DMS 273 treated with DMSO at 0.1 percent for 48 hours (cell line): ENCODE results near the gene NR3C2.
"Not testable (repeated sequence)": the region's sequence is repeated elsewhere in the genome, so short reads cannot be mapped to it uniquely, and the experiment has no call there.

Experiments
- DNase-seq: peaks from one replicate; lab custom pipeline; 2025; lab: John Stamatoyannopoulos, UW

Gene NR3C2

DNA sequence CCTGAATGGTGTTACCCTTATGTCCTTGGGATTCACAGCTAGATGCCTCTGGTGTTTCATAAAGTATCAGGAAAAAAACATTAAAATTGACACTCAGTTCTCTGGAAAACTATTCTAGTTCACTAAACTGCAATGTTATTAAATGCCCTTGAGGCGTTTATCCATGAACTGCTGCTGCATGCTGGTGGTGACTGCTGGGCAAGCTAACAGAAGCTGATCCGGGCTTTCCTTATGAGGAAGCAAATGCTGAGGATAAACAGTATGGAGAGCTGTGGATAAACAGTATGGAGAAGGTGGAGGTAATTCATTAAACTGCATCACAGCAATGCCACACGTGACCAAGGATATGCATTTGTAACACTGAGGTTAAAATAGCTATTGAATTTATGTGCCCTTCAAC is 227.0 kb downstream of the NR3C2 start:
- no peak for DNase-seq

DNA sequence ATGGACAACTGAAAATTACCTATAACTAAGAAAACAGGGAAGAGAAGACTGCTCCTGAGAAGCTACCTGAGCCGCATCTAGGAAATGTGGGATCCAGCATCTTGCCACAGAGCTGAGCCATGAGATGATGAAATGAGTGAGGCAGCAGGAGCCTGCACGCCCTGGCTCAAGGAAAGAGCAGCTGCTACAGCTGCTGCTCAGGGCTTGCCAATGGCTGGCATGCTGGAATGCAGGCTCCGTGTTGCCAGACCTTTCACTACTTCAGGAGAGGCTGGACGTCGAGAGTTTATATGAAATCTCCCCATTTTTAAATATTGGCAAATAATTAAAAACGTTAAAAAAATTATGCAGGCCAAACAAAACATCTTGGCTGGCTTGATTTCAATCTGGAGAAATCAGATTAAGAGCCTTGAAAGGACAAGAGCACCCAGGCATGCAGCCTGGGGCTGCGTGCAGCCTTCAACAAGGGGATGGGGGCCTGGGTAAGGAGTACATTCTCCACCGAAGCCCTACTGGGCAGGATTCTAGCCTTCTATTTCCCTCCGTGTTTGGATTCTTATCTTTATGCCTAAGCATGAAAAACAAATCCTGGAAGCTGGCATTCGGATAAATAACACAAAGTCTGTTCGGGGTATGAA is 227.6 kb downstream of the NR3C2 start:
- DNase-seq: no peak

DNA sequence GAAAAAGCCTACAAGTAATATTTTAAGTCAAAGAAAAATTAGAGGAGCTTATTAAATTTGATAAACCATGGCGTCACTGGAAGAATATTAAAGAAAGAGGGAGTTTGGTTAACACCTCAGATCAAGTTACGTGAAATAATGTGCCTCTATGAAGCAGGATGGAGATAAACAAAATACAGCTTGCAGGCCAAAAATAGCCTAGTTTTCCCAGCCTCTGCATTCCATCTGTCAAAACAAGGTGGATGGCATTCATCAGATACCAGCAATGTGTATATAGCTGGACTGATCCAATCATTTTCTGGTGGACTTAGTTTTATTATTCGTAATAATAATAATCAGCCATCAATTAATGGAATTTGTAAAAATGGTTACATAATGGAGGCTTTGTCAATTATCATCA is 230.7 kb downstream of the NR3C2 start:
- no peak for DNase-seq

DNA sequence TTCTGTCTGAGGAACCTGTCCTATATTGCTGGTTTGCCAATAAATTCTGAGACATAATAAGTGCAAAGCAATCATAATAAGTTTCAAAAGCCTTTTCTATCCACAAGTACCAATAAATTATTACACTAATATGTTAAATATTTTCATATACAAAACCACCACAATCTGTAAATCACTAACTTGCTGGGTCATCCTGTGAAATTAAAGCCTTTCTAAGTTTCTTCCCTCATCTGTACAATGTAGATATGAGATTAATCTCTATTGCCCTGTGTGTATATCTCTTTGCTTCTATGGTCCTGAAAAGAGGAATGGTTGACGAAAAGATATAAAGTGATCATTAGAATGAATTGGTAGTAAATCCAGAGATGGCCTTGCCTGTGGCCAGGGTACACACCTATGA is 231.6 kb downstream of the NR3C2 start:
- DNase-seq: no peak

DNA sequence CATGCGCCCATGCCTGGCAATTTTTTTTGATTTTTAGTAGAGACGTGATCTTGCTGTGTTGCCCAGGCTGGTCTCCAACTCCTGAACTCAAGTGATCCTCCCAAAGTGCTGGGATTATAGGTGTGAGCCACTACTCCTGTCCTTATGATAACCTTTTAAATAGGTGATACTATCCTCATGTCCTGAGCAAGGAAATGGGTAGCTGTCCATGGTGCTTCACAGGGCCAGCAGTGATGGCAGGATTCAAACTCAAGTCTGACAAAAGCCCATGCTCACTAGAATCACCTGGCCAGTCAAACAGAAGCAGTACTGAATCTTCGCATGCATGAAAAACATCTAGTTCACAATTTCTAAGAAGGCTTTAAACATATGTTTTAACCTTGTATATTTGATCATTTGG is 235.1 kb downstream of the NR3C2 start:
- no peak for DNase-seq

DNA sequence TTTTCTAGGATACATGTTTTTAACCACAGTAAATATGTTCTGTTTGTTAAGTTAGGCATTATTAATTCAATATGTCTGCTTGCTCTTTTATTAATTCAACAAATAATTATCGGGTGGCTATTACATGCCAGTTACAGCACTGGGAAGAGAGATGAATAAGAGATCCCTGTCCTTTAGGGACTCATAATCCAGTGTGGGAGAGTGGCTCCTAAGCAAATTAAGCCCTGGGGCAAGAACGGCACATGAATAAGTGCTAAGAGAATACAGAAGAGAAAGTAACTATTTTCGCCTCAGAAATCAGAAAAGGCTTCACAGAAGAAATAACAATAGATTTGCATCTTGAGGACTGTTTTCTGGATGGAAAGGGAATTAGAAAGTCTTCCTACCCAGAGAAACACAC is 236.7 kb downstream of the NR3C2 start:
- DNase-seq: no peak

DNA sequence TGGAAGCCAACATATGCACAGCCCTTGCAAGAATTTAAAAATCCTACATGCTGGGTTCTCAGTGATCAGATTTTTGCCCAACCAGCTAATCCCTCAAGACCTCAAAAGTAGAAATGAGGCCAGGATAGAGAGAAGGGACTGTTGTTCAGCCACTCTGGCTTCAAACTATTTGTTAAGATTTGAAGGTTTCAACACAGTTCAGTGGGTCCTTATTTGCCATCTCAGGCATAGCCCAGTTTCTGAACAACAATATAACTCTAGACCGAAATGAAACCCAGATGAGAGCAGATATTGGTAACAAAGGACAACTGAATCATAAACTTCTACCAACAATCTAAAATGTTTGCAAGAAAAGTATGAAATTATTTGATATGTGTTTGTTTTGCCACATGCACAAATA is 237.3 kb downstream of the NR3C2 start:
- DNase-seq: no peak

DNA sequence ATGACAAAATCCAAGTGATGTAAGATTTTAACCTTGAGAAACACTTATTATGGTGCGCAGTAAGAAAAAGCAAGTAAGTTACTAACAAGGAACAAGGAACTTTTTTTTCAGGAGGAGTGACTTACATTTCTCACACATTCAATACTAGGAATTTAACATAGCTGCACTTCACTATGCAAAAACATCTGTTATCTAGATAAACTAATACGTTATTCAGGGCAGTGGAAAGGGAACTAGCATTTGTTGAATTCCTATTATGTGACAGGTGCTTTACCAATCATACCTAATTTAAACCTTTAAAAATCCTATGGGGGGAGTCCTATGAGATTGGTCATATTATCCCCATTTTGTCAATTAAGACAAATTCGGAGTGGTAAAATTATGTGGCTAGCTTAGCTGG is 238.0 kb downstream of the NR3C2 start:
- no peak for DNase-seq

DNA sequence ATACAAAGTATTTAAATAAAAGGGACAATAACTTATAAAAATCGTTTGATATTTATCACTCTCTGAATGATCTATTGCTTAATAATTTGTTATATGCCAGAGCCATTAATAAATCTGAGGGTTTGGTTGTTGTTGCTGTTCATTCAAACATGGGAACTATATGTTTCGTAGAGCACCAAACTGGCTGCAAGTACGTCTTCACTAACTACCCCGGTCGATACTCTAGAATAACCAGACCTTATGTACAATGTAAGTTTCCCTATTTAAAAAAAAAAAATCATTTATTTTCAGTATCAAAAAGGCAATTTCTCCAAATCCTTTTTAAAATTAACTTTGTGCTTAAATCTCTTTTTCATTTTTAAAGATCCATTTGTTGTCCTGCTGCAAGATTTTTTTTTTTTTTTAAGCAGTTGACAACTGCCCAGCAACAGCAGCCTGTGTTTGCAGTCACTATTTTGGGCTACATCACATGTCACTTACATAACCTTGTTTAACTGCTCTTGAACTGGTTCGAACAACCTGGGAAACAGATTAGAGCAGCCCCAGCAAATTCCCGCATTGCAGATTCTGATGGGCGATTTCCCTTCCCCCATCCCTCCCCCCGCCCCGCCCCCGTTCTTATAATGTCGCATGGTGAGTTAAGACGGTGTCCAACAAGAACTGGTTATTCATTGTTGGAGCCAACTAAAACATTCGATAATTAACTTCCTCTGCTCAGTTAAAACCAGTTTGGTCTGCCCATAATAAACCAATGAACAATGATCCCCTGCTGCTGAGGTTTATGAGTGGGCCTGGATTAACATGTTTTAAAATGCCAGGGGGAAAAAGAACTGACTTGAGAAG is 238.9 kb downstream of the NR3C2 start:
- no peak for DNase-seq

DNA sequence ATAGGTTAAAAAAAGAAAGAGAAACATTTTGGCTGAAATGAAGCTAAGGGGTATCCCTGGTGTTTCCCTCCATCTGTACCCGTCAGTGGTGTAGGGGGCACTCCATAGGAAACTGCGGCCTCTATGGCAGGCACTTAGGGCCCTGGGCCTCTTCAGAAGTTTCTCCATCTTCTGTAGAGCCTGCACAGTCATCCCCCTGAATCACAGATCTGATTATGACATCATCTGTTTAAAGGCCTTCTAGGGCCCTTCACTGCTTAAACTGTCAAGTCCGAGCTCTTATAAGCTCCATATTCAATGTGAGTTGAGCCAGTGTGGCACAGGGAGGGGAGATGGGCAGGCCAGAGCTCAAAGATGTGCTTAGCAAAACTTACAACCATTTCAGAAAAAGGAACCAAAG is 241.3 kb downstream of the NR3C2 start:
- no peak for DNase-seq

DNA sequence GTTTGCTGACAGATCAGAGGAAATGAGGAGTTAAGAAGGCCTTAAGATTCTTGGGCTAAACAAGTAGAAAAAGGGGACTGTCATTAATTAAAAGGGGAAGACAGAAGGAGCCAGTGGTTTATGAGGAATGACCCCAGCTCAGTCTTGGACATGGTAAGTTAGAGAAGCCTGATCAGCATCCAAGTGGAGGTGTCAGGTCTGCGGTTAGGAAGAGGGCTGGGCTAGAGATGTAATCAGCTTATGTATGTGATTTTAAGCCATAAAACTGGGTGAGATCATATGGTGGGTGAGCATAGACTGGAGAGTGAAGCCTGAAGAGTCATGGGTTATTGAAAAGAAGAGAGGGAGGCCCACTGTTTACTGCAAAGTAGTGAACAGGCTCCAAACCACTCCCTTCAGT is 246.1 kb downstream of the NR3C2 start:
- DNase-seq: no peak

DNA sequence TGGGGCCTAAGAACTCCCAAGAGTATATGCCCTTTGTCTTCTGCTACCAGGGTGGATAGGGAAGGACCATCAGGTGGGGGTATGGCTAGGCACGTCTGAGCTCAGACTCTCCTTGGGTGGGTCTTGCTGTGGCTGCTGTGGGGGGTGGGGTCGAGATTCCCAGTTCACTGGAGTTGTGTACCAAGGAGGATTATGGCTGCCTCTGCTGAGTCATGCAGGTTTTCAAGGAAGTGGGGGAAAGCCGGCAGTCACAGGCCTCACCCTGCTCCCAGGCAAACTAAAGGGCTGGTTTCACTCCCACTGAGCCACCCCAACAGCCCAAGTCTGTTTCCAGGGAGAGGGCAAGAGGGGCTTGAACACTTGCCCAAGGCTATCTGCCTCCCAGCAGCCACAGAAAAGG is 249.7 kb downstream of the NR3C2 start:
- DNase-seq: no peak

DNA sequence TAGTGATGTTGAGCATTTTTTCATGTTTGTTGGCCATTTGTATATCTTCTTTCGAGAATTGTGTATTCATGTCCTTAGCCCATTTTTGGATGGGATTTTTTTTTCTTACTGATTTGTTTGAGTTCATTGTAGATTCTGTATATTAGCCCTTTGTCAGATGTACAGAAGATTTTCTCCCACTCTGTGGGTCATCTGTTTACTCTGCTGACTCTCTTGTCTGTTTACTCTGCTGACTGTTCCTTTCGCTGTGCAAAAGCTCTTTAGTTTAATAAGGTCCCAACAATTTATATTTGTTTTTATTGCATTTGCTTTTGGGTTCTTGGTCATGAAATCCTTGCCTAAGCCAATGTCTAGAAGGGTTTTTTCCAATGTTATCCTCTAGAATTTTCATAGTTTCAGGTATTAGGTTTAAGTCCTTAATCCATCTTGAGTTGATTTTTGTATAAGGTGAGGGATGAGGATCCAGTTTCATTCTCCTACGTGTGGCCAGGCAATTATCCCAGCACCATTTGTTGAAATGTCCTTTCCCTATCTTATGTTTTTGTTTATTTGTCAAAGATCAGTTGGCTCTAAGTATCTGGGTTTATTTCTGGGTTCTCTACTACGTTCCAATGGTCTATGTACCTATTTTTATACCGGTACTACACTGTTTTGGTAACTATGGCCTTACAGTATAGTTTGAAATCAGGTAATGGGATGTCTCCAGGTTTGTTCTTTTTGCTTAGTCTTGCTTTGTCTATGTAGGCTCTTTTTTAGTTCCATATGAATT is 254.6 kb downstream of the NR3C2 start:
- not testable (repeated sequence) for DNase-seq

DNA sequence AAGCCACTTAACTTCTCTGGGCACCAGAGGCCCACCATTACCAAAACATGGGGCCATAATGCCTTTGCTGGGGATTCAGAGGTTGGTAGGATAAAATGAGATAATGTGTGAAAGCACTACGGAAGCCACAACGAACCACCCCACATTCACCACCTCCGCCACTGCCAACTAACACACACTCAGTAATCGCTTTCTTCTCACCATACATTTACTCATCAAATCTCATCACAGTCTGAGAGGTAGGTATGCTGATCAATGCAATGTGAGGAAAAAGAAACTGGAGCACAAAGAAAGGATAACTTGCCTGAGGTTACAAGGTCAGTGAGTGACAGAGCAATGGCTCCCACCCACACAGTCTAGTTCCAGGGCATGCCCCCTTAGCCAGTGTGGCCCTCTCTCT is 257.3 kb downstream of the NR3C2 start:
- DNase-seq: no peak

DNA sequence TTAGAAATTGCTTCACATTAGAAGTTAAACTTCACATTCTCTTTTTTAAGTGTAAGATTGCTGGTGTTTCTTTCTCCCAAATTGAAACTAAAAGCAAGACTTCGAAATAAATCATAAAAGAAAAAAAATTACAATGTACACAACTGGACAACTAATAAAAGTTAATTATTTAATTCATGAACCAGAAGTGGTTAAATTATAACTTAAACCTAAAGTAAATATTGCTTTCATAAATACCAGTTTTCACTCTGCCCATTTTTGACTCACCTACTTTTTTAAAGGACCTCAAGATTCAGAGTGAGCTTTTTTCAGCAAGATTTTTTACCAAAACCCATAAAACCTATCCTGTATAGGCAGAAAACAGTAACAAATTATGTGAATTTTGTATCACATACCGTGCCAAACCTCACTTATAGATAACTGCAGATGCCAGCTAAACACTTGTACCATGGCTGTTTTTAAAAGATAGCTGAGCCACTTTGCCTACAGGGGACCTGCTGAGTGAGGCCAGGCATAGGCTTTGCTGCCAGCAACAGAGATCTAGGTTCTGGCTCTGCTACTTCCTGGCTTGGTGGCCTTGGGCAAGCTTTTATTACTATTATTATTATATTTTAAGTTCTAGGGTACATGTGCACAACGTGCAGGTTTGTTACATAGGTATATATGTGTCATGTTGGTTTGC is 259.8 kb downstream of the NR3C2 start:
- no peak for DNase-seq

DNA sequence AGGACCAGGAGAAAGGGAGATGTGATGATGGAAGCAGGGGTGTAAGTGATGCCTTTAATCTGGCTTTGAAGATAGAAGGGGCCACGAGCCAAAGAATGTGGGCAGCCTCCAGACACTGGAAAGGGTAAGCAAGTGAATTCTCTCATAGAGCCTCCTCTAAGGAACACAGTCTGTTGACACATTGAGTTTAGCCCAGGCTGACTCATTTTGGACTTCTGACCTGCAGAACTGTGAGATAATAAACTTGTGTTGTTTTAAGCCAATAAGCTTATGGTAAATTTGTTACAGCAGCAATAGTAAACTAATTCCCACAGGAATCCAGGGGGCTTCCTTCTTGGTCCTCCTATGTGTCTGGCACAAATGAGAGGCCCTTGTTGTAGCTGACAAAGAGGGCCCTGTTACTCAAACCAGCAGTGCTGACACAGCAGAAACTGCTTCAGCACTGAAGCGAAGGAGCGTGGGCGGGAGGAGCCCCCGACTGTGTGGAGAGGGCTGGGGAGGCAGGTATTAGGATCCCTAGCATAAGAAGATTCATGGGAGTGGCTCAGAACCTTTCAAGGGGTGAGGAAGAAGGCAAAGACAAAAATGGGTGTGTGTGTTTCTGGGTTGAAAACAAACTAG is 268.7 kb downstream of the NR3C2 start:
- DNase-seq: no peak

DNA sequence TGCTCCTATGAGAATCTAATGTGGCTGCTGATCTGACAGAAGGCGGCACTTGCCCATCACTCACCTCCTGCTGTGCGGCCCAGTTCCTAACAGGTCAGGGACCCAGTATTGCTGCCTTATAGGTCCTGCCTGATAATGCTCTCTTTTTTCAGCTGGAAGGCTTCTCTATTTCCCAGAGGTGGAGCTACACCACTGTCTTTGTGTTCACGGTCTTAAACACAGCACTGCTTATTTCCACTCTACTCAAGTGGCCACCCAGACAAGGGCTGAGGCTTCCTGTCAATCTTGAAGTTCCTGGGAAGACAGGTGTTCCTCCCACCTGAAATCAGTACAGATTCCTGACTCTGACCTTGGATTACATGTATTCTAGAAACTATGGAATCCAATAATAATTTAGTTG is 270.6 kb downstream of the NR3C2 start:
- DNase-seq: no peak

DNA sequence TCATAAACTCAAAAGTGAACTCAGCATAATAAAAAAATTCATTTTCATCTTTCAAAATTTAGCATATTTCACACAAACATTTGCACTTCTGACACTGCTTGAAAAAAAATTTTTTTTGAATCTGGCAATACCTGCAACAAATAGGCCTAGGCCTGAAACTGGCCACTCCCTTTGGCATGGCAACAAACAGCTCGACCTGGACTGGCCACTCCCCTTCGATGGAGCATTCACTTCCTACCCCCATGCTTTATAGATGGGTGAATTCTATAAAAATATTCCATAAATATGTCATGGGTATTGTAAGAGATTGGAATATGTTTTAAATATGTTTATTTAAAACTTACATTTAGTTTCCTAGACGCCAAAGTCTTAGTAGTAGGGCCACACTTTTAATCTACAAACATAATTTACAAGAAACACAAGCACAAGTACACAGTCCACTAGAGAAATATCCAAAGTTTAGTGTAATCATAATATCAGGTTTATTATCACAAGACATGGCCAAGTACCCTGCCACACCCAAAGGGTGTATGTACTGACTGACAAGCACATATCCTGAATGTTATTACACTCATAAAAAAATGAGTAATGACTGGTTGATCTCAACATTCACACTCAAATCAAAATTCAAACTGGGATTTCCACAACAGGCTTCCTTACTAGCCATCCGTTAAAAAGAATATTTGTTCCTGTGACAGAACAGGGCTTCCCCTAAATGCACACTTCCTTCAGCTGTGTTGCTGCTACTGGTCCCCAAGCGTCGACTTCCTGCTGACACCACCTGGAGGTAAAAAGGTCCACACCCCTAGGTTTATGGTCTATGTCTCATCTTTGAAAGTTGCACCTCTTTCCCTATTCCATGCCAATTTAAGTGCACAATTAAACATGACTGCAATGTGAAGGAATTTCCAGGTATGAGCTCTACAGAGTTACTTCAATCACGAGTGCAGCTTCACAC is 271.5 kb downstream of the NR3C2 start:
- DNase-seq: no peak

DNA sequence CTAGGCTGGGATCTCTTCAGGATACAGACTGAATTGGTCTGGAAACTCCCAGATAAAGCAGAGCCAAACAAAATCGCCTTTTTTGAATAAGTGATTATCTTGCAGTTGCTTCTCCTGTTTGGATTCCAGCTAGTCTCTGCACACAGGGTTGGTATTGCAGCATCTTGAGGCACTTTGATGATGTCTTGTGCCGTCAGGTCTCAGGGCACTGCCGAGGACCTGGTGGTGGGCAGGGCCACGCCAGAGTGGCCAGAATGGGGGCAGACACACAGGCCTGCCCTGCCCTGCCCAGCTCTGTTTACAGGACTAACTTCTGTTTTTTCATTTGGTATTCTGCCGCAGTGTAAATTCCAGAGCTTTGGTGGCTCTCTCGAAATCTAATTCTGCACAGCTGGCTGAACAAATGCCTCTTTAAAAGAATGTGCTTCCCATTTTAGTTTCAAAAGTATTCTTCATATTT is 276.1 kb downstream of the NR3C2 start:
- DNase-seq: no peak

DNA sequence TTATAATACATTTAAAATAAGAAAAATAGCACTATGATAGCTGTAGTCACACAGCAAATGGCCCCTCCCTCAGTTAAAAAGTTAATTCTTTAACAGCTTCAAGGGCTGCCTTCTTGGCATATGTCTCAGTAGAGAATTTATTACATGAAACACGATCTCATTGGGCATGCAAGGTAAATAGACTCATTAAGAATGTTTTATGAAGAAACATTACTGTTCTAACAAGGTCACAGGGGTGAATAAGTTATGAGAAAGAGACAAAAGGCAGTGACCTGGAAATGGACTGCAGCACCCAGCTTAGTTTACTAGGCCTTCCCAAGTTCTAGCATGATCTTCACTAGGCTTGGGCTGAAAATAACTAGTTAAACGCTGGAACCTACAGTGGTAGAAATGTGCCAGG is 277.7 kb downstream of the NR3C2 start:
- no peak for DNase-seq

DNA sequence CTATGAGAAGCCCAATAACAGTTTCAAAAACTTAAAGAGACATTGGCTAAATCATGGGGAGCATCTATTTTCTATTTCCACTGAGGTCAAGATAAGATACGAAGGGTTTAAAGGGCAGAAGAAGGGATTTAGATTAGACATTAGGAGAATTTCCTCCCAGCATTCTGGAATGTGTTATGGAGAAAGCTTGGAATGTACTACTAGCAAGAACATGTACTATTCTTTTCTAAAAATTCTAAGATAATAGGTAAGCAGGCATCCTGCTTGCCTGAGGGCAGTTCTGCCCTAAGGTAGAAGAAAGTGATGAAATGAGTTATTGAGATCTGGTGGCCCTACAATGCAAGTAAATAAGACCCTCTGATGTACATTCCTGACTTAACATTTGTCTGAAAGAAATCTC is 279.2 kb downstream of the NR3C2 start:
- no peak for DNase-seq
